Muscle of leg (tissue), 11 donors: ENCODE data around the gene FOXF2. TPM values are rescaled to one million over a fixed set of nuclear protein-coding genes. Genes with fewer than 3 reads are reported as not detected.

ENCODE experiments used
- DNase-seq: peaks from one replicate; pipeline ENCODE4 v3.0.0; 2013
- H3K27ac ChIP-seq: one replicate; pipeline ENCODE4 v1.5.1; 2013; ENCODE audit warnings: mild to moderate bottlenecking, low read length, control low read depth
- H3K27me3 ChIP-seq: one replicate; pipeline ENCODE4 v1.6.1; 2013; ENCODE audit warnings: low read length; ENCODE audit not compliant: control insufficient read depth, insufficient read depth
- H3K36me3 ChIP-seq: one replicate; pipeline ENCODE4 v1.6.1; 2013; ENCODE audit warnings: low read length; ENCODE audit not compliant: control insufficient read depth, insufficient read depth
- H3K4me1 ChIP-seq: one replicate; pipeline ENCODE4 v1.6.1; 2013; ENCODE audit warnings: low read length; ENCODE audit not compliant: control insufficient read depth, insufficient read depth
- H3K4me3 ChIP-seq: one replicate; pipeline ENCODE4 v1.5.1; 2013; ENCODE audit warnings: low read length, control low read depth
- H3K9me3 ChIP-seq: replicated peaks from 2 replicates; pipeline ENCODE4 v1.6.1; 2013; ENCODE audit warnings: low read depth, low read length; ENCODE audit not compliant: control insufficient read depth
- WGBS: methylation state at CpG from one replicate; pipeline ENCODE4 v1.1.5; 2013; ENCODE audit warnings: missing lambda C conversion rate; ENCODE audit not compliant: insufficient coverage; 5-methylcytosine and 5-hydroxymethylcytosine counted together
- polyA plus RNA-seq, 8 donors: library from polyadenylated mRNA; unstranded; fragments of 120-200 nt; gene quantifications; one replicate each; pipeline versions ENCODE4 v1.2.1 to v1.2.3, GENCODE V29; 2013; ENCODE audit warnings: inconsistent platforms in 1 of 8, low replicate concordance in 1 of 8; ENCODE audit not compliant: insufficient read length in 8 of 8, insufficient read depth in 1 of 8
- total RNA-seq: library from RNA; stranded (reverse); fragments of 120-200 nt; gene quantifications from one replicate; pipeline ENCODE4 v1.2.4, GENCODE V29; 2013

FOXF2 gene
- total and polyA plus RNA-seq, 9 donors, result 0.18 to 4.0 (median 0.37) TPM

DNA sequence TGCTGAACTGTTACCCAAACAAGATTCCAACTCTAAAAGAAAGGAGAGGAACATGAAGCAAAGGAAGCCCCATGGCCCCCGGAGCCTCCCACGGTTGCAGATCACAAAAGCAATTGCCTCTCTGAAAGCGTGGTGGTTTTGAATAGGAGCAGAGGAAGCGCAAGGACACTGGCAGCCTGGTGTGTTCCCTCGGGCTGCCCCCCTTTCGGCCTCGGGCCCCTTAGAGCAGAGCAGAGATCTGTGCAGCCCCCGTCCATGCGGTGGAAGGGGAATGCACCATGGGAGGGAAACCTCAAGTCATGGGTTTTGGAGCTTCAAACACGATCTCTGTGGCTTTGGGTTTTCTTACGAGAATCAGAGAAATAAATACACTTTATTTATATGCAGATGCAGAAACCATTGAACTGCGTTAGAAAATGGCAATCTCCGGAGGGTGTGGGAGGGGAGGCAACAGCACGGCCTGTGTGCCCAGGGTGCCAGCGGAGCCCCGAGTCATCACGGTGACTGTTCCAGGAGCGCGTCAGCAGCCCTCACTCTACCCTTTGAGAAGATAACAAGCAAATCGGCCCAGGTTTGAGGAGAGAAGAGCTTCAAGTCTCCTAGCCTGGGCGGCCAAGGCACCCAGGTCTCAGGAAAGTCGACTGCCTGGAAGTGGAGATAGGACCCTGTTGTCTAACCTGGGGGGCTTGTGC is 20.5 kb downstream of the FOXF2 start:
- 77% methylated on average over 6 of the region's 22 CpGs for WGBS
- Histone ChIP-seq H3K9me3 (no peaks in the 10 kb centered on the region), H3K36me3 (no peaks in the 10 kb centered on the region), H3K4me3 (no peak overlapping the region), H3K27ac (no peak overlapping the region), H3K27me3 (peaks cover 15% of the 10 kb centered on the region), H3K4me1 (no peaks in the 10 kb centered on the region)
- no peak for DNase-seq

DNA sequence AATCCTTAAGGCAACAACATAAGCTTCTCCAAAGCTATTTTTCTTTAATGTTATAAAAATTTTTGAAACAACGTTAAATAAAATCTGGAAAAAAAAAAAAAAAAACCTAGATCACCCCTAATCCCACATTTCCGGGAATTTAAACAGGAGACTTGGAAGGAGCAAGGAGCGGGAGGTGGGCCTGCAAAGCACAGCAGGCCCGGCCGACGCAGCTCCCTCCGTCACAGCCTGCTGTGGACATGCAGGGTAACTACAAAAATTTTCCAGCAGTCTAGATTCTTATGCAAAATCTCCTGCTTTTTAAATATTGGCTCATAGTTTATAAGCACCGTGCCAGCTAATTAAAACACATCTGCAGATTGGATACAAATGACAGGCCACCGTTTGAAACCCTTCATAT is 23.5 kb downstream of the FOXF2 start:
- Histone ChIP-seq H3K4me3 (no peak overlapping the region), H3K9me3 (no peaks in the 10 kb centered on the region), H3K36me3 (no peaks in the 10 kb centered on the region), H3K4me1 (no peaks in the 10 kb centered on the region), H3K27me3 (peaks cover 24% of the 10 kb centered on the region), H3K27ac (no peak overlapping the region)
- peak; percentile 57 for DNase-seq
- WGBS, result no CpG with 5 or more reads among the region's 9 CpGs

DNA sequence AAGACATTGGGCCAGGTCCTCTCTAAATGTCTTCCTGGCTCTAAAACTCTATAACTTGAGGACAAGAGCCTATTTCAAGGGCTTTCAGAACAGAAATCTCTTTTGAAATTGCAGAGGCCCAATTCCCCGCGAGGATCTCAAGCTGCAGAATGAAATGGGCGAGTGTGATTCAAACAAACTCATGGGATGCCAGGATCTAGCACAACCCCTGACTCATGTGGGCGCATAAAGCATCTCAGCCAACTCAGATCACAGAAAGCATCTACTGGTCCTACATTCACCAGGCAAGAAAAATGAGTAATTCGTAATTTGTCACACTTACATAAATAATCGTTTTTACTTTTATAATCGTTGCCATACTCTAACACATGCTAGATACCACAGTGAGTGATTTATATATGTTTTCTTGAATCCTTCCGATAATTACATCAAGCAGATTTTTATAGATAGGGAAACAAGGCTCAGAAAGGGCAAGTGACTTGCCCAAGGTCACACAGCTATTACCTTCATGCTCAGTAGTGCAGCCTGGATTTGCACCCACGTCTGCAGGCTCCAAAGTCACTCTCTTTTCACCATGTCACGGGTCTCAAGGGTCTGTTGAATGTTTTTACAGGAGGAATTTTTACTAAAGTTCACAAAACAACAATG is 26.2 kb downstream of the FOXF2 start:
- 94% methylated on average over 4 of the region's 10 CpGs for WGBS

DNA sequence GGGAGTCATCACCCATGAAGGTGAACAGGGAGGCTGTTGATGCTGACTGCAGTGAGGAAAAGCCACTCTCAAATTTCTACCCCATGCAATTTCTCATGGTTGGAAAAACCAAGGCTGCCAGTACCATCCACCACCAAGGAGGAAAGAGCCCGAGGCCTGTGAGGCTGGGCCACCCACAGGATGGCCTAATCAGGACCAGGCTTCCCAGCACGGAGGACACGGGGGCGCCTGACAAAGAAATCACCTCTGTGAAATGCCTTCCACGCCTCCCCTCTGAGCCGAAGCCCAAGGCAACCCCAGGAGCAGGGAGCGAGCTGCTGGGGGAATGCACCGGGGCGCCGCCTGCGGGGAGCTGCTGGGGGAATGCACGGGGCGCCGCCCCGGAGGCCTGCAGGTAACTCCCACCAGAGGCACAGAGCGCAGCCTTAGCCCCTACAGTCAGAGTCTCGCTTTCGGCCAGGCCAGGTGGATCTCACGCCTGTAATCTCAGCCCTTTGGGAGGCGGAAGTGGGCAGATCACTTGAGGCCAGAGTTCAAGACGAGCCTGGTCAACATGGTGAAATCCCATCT is 26.9 kb downstream of the FOXF2 start:
- H3K27me3 ChIP-seq, result peaks cover 19% of the 10 kb centered on the region
- WGBS, result 55% methylated on average over 17 of the region's 21 CpGs

More for the DNA sequence above, 26.2 kb downstream of the FOXF2 start:
- DNase-seq, result no peak
- Histone ChIP-seq H3K27ac (no peak overlapping the region), H3K4me1 (no peaks in the 10 kb centered on the region), H3K9me3 (no peaks in the 10 kb centered on the region), H3K27me3 (peaks cover 19% of the 10 kb centered on the region), H3K4me3 (no peak overlapping the region), H3K36me3 (no peaks in the 10 kb centered on the region)

DNA sequence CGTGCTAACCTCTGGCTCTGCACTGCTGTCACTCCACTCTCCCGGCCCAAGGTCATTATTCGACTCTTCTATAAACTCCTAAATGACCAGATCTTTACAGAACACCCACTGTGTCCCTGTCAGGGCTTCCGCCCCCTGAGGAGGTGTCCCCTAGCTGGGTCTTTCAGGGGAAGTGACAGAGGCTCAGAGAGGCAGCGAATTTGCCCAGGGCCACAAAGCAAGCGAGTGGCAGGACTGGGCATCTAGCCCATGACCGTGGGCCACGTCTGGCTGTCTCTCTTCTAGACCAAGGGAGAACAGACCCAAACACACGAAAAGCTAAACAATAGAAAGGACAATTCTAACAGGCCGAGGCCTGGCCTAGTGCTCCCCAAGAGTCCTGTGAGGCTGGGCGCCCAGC is 27.4 kb downstream of the FOXF2 start:
- Histone ChIP-seq H3K4me3 (no peak overlapping the region), H3K27ac (no peak overlapping the region), H3K9me3 (no peaks in the 10 kb centered on the region), H3K36me3 (no peaks in the 10 kb centered on the region), H3K27me3 (peaks cover 13% of the 10 kb centered on the region), H3K4me1 (no peaks in the 10 kb centered on the region)
- no peak for DNase-seq
- WGBS, result 83% methylated on average over 11 of the region's 11 CpGs

More for the DNA sequence above, 26.9 kb downstream of the FOXF2 start:
- H3K27ac ChIP-seq, result no peak overlapping the region
- H3K36me3 ChIP-seq, result no peaks in the 10 kb centered on the region
- no peak overlapping the region for H3K4me3 ChIP-seq
- DNase-seq, result no peak
- H3K9me3 ChIP-seq, result no peaks in the 10 kb centered on the region
- H3K4me1 ChIP-seq, result no peaks in the 10 kb centered on the region

DNA sequence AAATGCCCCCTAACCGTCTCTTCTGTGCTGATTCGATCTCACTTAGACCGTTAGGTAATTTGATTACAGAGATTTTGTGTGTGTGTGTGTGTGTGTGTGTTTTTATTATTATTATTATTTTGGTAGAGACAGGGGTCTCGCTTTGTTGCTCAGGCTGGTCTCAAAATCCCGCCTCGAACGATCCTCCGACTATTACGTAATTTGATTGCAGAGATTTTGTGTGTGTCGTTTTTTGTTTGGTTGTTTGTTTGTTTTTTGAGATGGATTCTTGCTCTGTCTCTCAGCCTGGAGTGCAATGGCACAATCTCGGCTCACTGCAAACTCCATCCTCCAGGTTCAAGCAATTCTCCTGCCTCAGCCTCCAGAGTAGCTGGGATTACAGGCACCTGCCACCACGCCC is 28.3 kb downstream of the FOXF2 start:
- H3K27ac ChIP-seq, result no peak overlapping the region
- no peaks in the 10 kb centered on the region for H3K9me3 ChIP-seq
- no peak for DNase-seq
- H3K36me3 ChIP-seq, result no peaks in the 10 kb centered on the region
- H3K4me3 ChIP-seq, result no peak overlapping the region
- 90% methylated on average over 11 of the region's 12 CpGs for WGBS
- no peaks in the 10 kb centered on the region for H3K4me1 ChIP-seq
- H3K27me3 ChIP-seq, result peaks cover 11% of the 10 kb centered on the region

DNA sequence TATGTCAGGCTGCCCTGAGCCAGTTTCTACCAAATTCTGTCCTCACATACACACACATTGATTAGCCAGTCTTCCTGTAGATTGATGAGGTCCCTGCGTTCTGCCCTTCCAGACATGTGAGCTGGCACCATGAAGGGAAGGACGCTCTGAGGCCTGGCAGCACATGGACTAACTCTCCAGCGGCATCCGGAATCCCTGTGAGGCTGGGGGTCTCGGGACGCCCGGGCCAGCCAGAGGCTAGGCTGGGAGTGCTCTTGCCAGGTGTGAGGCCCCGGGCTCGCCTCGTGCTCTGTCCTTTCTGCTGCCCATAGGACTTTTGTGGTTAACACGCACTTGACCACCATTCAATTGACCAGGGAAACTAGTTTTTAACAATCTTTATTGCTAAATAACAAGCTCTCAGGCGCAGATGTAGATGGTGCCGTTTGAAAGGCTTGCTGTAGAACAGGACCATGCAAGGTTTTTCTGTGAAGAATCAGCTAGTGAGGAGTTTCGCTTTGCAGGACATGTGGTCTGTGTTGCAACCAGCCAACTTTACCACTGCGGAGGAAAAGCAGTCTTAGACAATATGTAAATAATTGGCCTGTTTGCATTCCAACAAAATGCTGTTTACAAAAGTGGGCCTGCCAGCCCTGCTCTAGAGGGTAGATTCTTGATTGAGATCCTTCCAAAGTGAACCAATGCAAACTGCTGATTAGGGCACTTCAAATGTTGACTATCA is 29.3 kb downstream of the FOXF2 start:
- no peaks in the 10 kb centered on the region for H3K9me3 ChIP-seq
- H3K27ac ChIP-seq, result no peak overlapping the region
- H3K36me3 ChIP-seq, result no peaks in the 10 kb centered on the region
- 73% methylated on average over 10 of the region's 15 CpGs for WGBS
- H3K27me3 ChIP-seq, result peaks cover 12% of the 10 kb centered on the region
- H3K4me3 ChIP-seq, result no peak overlapping the region
- no peak for DNase-seq
- no peaks in the 10 kb centered on the region for H3K4me1 ChIP-seq

DNA sequence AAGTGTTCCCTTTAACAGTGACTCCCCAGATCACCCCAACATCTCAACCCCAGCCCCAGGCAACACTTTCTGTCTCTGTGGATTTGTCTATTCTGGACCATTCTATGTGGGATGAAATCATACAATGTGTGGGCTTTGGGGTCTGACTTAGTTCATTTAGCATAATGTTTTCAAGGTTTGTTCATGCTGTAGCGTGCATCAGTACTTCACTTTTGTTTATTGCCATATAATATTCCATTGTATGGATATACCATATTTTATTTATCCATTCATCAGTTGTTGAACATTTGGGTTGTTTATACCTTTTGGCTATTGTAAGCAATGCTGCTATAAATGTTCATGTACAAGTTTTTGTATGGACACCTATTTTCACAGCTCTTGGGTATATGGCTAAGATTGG is 31.0 kb downstream of the FOXF2 start:
- no peak overlapping the region for H3K27ac ChIP-seq
- DNase-seq, result no peak
- H3K27me3 ChIP-seq, result peaks cover 16% of the 10 kb centered on the region
- H3K36me3 ChIP-seq, result no peaks in the 10 kb centered on the region
- H3K4me3 ChIP-seq, result no peak overlapping the region
- no peaks in the 10 kb centered on the region for H3K4me1 ChIP-seq
- no peaks in the 10 kb centered on the region for H3K9me3 ChIP-seq
- no CpG with 5 or more reads among the region's 1 CpG for whole genome bisulfite sequencing

DNA sequence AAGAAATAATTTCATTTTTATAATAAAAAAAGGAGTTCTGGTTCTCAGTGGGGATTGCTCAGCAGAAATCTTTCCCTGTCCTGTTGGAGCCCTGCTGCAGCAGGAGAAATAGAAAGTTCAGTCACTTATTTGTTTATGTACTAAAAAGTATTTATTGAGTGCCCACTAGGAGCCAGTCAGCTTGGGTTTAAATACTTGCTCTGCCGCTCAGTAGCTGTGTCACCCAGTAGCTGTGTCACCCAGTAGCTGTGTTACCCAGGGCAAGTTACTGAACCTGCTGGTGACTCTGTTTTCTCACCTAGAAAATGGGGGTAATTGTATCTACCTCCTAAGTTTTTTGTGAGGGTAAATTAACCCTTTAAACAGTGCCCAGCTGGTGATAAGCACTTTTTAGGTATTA is 32.9 kb downstream of the FOXF2 start:
- H3K27me3 ChIP-seq, result peaks cover 8% of the 10 kb centered on the region
- no peaks in the 10 kb centered on the region for H3K36me3 ChIP-seq
- no peak for DNase-seq
- H3K4me3 ChIP-seq, result no peak overlapping the region
- WGBS, result 100% methylated on average over 1 of the region's 1 CpG
- H3K27ac ChIP-seq, result no peak overlapping the region
- no peaks in the 10 kb centered on the region for H3K9me3 ChIP-seq
- H3K4me1 ChIP-seq, result no peaks in the 10 kb centered on the region

DNA sequence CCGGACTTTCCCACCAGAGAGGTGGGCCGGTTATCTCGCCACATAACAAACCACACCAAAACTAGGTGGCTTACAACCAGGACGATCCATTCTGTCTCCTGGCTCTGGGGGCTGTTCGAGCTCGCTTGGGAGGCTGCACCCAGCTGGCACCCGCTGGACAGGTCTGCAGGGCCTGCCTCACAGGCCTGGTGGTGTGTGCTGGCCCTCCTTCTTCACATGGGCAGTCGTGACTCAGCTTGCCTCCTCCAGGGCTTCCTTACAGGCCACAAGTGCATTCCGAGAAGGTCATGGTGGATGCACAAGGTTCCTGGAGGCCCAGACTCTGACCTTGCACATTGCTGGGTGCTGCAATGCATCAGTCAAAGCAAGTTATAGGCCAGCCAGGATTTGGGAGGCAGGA is 34.2 kb downstream of the FOXF2 start:
- no peaks in the 10 kb centered on the region for H3K36me3 ChIP-seq
- no peak overlapping the region for H3K27ac ChIP-seq
- H3K9me3 ChIP-seq, result no peaks in the 10 kb centered on the region
- no peak for DNase-seq
- H3K27me3 ChIP-seq, result peaks cover 8% of the 10 kb centered on the region
- no peaks in the 10 kb centered on the region for H3K4me1 ChIP-seq
- 85% methylated on average over 8 of the region's 9 CpGs for WGBS
- H3K4me3 ChIP-seq, result no peak overlapping the region
